HEK293 (cell line): ENCODE results near the gene PRPF19.

Experiments
- CTCF ChIA-PET: fragments of 350-600 bp; formaldehyde crosslinking; extraction: SDS; loops from one replicate; lab custom pipeline; 2021; ENCODE audit warnings: antibody characterized with exemption; lab: Yijun Ruan, JAX
- POLR2A ChIA-PET: fragments of 300-600 bp; formaldehyde crosslinking; extraction: SDS; loops from one replicate; lab custom pipeline; 2020; ENCODE audit warnings: antibody characterized with exemption, inconsistent platforms; lab: Yijun Ruan, JAX
- H3K27ac ChIP-seq: fragments of 200-500 bp; sonication (Bioruptor generic); 2 replicates; pipeline ENCODE4 v1.5.1; 2014; ENCODE audit warnings: low read depth, low read length, control low read depth, inconsistent platforms; ENCODE audit errors: extremely low read depth
- H3K36me3 ChIP-seq, 2 experiments: fragments of 200-500 bp in 1 of 2; sonication (Bioruptor generic) in 1 of 2; 1 replicate in 1 of 2; 2 replicates in 1 of 2; pipeline ENCODE4 v1.5.1; 2014 to 2017; ENCODE audit warnings: inconsistent platforms in 2 of 2, low read length in 2 of 2; ENCODE audit not compliant: control insufficient read depth in 2 of 2, insufficient read depth in 1 of 2
- H3K4me1 ChIP-seq: fragments of 200-500 bp; sonication (Bioruptor generic); 2 replicates; pipeline ENCODE4 v1.5.1; 2014; ENCODE audit warnings: mild to moderate bottlenecking, low read length, inconsistent platforms; ENCODE audit not compliant: control insufficient read depth, insufficient read depth
- H3K4me3 ChIP-seq: 2 replicates; pipeline ENCODE4 v1.5.1; 2011; ENCODE audit warnings: low read depth, mild to moderate bottlenecking, control low read depth, low read length, moderate library complexity
- H3K9me3 ChIP-seq: fragments of 200-500 bp; sonication (Bioruptor generic); 2 replicates; pipeline ENCODE4 v1.5.1; 2014; ENCODE audit warnings: low read depth, low read length, inconsistent platforms; ENCODE audit not compliant: control insufficient read depth, insufficient read depth
- BCL11B ChIP-seq: fragments of 450-650 bp; formaldehyde crosslinking; IDR thresholded peaks from 2 replicates; pipeline ENCODE4 v1.5.1; 2016; ENCODE audit warnings: low read depth, missing biosample characterization, missing genetic modification characterization
- GFI1B ChIP-seq: fragments of 450-650 bp; formaldehyde crosslinking; IDR thresholded peaks from 2 replicates; pipeline ENCODE4 v1.5.1; 2016; ENCODE audit warnings: missing biosample characterization, missing genetic modification characterization
- GLIS1 ChIP-seq: fragments of 450-650 bp; formaldehyde crosslinking; IDR thresholded peaks from 2 replicates; pipeline ENCODE4 v1.5.1; 2016; ENCODE audit warnings: missing biosample characterization, missing genetic modification characterization
- KLF8 ChIP-seq: fragments of 450-650 bp; formaldehyde crosslinking; IDR thresholded peaks from 2 replicates; pipeline ENCODE4 v1.5.1; 2016; ENCODE audit warnings: missing biosample characterization, missing genetic modification characterization
- MEIS1 ChIP-seq: sonication (generic); formaldehyde crosslinking; IDR thresholded peaks from 2 replicates; pipeline ENCODE4 v1.8.1; 2022; ENCODE audit warnings: missing genetic modification reagents, mild to moderate bottlenecking, borderline replicate concordance
- REST ChIP-seq: fragments of 450-650 bp; formaldehyde crosslinking; IDR thresholded peaks from 2 replicates; pipeline ENCODE4 v1.5.1; 2016; ENCODE audit warnings: missing biosample characterization, missing genetic modification characterization
- TRIM28 ChIP-seq: IDR thresholded peaks from 2 replicates; pipeline ENCODE4 v1.6.1; 2011; ENCODE audit warnings: low read length, control low read depth, borderline replicate concordance
- ZBTB49 ChIP-seq: fragments of 450-650 bp; formaldehyde crosslinking; IDR thresholded peaks from 2 replicates; pipeline ENCODE4 v1.5.1; 2016; ENCODE audit warnings: missing biosample characterization, missing genetic modification characterization, low read depth
- ZFP69B ChIP-seq: fragments of 450-650 bp; formaldehyde crosslinking; IDR thresholded peaks from 2 replicates; pipeline ENCODE4 v1.5.1; 2016; ENCODE audit warnings: missing biosample characterization, missing genetic modification characterization
- ZIC2 ChIP-seq: fragments of 450-650 bp; formaldehyde crosslinking; IDR thresholded peaks from 2 replicates; pipeline ENCODE4 v1.5.1; 2016; ENCODE audit warnings: missing biosample characterization, missing genetic modification characterization
- ZNF146 ChIP-seq: fragments of 450-650 bp; formaldehyde crosslinking; IDR thresholded peaks from 2 replicates; pipeline ENCODE4 v1.5.1; 2016; ENCODE audit warnings: missing biosample characterization, missing genetic modification characterization
- TF ChIP-seq, protein P1 (sequence below): fragments of 450-650 bp; formaldehyde crosslinking; IDR thresholded peaks from 2 replicates; pipeline ENCODE4 v1.5.1; 2017; ENCODE audit warnings: missing biosample characterization, missing genetic modification characterization
- TF ChIP-seq, protein P2 (sequence below): fragments of 450-650 bp; formaldehyde crosslinking; IDR thresholded peaks from 2 replicates; pipeline ENCODE4 v1.5.1; 2016; ENCODE audit warnings: missing biosample characterization, missing genetic modification characterization

PRPF19 gene

DNA sequence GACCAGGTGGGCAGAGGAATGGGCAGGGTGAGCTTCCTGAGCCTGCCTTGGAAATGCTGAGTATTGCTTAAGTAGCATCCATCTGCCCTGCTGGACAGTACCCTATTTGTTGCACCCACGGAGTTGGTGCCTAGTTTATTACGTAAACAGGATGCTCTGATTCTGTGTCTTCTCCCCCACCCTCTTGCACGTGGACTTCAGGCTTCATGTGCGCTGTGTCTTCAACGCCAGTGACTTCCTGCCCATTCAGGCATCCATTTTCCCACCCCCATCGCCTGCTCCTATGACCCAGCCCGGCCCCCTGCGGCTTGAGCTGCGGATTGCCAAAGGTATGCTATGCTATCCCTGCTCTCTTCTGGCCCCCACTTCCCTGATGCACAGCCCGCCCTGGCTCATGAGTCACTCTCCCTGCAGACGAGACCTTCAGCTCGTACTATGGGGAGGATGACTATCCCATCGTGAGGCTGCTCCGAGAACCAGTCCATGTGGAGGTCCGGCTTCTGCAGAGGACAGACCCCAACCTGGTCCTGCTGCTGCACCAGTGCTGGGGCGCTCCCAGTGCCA is 33.3 kb downstream of the PRPF19 start:
- H3K9me3 ChIP-seq = no peaks in the 10 kb centered on the region
- no peak overlapping the region for H3K4me3 ChIP-seq
- ChIA-PET CTCF (interaction anchor here (0.7 to 0.9 kb wide), 3 partner anchors 31 to 86 kb away, joined by 3 to 5 read pairs (median 3); no protein-coding TSS in a partner anchor), POLR2A (interaction anchor here (0.7 kb wide), 1 partner anchor 1197 kb away, joined by 4 read pairs; no protein-coding TSS in a partner anchor)
- H3K4me1 ChIP-seq = no peaks in the 10 kb centered on the region
- peaks cover 0 to 5% of the 10 kb centered on the region in 2 experiments; a peak in 1 of 3 replicates for H3K36me3 ChIP-seq
- H3K27ac ChIP-seq = no peak overlapping the region
- TF ChIP-seq KLF8 (no peak), BCL11B (tag by site-specific recombination) (no peak), MEIS1 (CRISPR knock-in tag) (no peak), REST (tag by site-specific recombination) (peak; percentile 60)

GRCh38 chr11:60872124-60872960 is 34.0 kb downstream of the PRPF19 start:
- Histone ChIP-seq H3K9me3 (no peaks in the 10 kb centered on the region), H3K36me3 (peaks cover 0 to 3% of the 10 kb centered on the region in 2 experiments; a peak in 1 of 3 replicates), H3K27ac (no peak overlapping the region), H3K4me1 (no peaks in the 10 kb centered on the region), H3K4me3 (no peak overlapping the region)
- CTCF ChIA-PET = interaction anchor here (0.7 to 0.9 kb wide), 4 partner anchors 30 to 257 kb away, joined by 3 to 5 read pairs (median 3); no protein-coding TSS in a partner anchor
- TF ChIP-seq ZIC2 (peak; percentile 6; the same call in 1 of the 2 replicates), ZNF146 (tag by site-specific recombination) (no peak), ZBTB49 (tag by site-specific recombination) (no peak), GLIS1 (tag by site-specific recombination) (peak; percentile 21; the same call in 1 of the 2 replicates), GFI1B (no peak), ZFP69B (no peak), BCL11B (tag by site-specific recombination) (no peak), TRIM28 (no peak)
- TF ChIP-seq, protein P1, sequence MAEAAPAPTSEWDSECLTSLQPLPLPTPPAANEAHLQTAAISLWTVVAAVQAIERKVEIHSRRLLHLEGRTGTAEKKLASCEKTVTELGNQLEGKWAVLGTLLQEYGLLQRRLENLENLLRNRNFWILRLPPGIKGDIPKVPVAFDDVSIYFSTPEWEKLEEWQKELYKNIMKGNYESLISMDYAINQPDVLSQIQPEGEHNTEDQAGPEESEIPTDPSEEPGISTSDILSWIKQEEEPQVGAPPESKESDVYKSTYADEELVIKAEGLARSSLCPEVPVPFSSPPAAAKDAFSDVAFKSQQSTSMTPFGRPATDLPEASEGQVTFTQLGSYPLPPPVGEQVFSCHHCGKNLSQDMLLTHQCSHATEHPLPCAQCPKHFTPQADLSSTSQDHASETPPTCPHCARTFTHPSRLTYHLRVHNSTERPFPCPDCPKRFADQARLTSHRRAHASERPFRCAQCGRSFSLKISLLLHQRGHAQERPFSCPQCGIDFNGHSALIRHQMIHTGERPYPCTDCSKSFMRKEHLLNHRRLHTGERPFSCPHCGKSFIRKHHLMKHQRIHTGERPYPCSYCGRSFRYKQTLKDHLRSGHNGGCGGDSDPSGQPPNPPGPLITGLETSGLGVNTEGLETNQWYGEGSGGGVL (tag by site-specific recombination) = no peak
- TF ChIP-seq, protein P2, sequence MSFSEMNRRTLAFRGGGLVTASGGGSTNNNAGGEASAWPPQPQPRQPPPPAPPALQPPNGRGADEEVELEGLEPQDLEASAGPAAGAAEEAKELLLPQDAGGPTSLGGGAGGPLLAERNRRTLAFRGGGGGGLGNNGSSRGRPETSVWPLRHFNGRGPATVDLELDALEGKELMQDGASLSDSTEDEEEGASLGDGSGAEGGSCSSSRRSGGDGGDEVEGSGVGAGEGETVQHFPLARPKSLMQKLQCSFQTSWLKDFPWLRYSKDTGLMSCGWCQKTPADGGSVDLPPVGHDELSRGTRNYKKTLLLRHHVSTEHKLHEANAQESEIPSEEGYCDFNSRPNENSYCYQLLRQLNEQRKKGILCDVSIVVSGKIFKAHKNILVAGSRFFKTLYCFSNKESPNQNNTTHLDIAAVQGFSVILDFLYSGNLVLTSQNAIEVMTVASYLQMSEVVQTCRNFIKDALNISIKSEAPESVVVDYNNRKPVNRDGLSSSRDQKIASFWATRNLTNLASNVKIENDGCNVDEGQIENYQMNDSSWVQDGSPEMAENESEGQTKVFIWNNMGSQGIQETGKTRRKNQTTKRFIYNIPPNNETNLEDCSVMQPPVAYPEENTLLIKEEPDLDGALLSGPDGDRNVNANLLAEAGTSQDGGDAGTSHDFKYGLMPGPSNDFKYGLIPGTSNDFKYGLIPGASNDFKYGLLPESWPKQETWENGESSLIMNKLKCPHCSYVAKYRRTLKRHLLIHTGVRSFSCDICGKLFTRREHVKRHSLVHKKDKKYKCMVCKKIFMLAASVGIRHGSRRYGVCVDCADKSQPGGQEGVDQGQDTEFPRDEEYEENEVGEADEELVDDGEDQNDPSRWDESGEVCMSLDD (tag by site-specific recombination) = no peak
- POLR2A ChIA-PET = interaction anchor here (0.7 to 1.7 kb wide), 2 partner anchors 16 to 1198 kb away, joined by 4 read pairs; partner anchors contain the start of gene PTGDR2
